Fibroblast of skin of right biceps (primary cell): ENCODE measurements around the gene COLGALT1.
A peak's percentile ranks its signal among the peaks of the same experiment; 100 is the strongest.
"Not testable (repeated sequence)": the region's sequence is repeated elsewhere in the genome, so short reads cannot be mapped to it uniquely, and the experiment has no call there.

Experiments
- DNase-seq: peaks from one replicate; pipeline ENCODE4 v3.0.0-alpha.2; 2013

COLGALT1 gene

DNA sequence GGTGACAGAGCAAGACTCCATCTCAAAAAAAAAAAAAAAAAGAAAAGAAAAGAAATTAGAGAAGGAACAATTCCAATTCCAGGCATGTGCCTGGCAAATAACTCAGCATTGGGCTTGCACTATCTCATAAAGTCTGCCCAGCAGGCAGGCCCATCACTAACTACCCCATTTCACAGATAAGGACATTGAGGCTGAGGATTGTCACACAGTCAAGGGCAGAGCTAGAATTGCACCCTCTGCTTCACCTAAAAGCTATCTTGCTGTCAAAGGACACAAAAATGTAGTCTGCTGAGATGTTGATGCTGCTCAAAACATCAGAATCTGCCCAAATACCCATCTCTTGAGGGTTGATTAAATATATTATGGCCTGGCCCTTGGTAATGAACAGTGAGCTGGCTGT lies 20.7 kb upstream of the COLGALT1 start:
- DNase-seq, result no peak

DNA sequence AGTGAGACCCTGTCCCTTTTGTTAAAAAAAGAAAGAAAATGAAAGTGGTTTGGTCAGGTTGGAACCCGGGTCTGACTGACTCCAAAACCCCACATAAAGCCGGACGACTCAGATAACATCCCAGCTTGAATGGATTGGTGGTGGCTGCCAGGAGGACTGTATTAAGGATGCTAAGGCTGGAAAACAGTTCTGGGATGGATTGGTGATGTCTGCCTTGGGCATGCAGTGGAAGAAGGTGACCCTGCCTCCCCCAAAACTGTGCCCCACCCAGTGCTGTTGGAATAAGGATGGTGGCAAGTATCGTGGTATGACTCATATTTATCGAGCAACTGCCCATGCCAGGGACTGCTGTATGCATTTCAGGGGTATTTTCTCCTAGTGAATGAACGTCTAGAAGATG lies 18.5 kb upstream of the COLGALT1 start:
- DNase-seq, result no peak

DNA sequence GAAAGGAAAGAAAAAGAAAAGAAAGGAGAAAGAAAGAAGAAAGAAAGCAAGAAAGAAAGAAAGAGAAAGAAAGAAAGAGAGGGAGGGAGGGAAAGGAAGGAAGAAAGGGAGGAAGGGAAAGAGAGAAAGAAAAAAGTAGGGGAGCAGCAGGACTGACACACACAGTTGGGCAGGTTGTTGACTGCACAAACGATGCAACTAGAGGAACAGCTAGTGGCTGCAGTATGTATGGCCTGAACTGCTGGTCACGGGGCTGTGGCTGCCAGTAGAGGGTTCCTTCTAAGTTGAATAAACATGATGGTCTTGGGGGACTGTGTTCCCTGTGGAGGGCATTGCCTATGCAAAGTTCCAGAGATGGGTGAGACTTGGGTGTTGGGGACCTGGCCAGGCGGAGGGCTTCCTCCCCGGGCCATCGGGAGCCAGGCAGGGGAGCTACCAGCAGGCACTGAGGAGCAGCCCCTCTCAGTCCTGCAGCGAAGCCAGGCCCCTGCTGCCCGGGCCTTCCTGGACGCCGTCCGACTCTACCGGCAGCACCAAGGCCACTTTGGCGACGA lies 16.7 kb upstream of the COLGALT1 start:
- no peak for DNase-seq

GRCh38 chr19:17539238-17540117 lies 16.0 kb upstream of the COLGALT1 start:
- peak; percentile 93 for DNase-seq

- DNase-seq, result no peak
Observed at GRCh38 chr19:17540174-17540573, 15.3 kb upstream of the COLGALT1 start.

GRCh38 chr19:17541184-17541759 lies 14.2 kb upstream of the COLGALT1 start:
- DNase-seq, result no peak

DNA sequence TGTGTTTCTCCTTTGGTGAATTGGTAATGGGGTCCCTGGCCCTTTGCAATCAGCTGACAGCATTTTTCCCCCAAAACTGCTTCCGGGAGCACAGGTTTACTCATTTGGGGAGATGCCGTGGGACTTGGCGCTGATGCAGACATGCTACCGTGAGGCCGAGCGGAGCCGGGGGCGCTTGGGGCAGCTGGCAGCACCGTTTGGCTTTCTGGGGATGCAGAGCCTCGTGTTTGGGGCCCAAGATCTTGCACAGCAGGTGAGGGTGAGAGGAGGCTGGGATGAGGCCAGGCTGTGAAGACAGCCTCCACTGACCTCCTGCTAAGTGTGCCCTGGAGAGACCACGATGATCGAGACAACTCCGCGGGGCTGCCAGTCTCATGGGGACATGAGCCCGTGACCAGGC lies 13.4 kb upstream of the COLGALT1 start:
- DNase-seq, result no peak

DNA sequence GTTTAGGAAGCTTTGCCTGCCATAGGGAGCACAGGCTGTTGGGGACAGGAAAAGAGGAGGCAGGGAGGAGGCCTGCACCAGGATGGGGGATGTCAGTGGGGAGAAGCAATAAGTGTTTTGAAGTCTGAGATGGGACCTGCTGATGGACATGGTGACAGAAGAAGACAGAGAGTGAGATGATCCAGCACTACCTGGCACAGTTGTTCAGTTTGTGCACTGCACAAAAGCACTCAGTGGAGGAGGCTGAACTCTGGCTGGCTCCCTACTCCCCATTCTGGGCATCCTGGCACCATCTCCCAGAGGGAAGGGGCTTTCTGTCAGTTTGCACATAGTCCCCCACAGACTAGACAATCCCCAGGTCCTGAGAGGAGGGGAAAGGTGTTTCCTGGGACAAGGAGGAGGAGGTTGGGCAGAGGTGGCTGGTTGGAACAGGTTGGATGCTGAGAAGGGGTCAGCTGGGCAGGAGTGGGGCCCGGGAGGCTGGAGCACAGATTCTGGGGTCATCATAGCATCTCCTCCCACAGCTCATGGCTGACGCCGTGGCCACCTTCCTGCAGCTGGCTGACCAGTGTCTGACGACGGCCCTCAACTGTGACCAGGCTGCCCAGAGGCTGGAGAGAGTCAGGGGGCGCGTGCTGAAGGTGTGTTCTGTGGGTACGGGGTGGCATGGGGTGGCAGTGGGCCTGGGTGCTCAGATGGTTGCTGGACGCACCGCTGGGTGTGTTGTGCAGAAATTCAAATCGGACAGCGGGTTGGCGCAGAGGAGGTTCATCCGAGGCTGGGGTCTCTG lies 12.5 kb upstream of the COLGALT1 start:
- no peak for DNase-seq

DNA sequence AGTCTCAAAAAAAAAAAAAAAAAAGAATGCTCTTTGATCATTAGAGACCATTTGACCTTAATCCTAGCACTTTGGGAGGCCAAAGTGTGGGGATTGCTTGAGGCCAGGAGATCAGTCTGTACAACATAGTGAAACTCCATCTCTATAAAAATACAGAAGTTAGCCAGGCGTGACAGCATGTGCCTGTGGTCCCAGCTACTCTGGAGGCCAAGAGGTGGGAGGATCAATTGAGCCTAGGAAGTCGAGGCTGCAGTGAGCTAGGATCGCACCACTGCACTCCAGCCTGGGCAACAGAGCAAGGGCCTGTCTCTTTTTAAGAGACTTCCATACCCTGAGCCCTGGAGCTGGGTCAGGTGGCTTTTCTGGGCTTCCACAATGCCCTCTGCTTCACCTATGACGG lies 11.5 kb upstream of the COLGALT1 start:
- DNase-seq, result no peak

- DNase-seq, result no peak
Observed at GRCh38 chr19:17544418-17544817, 11.0 kb upstream of the COLGALT1 start.

DNA sequence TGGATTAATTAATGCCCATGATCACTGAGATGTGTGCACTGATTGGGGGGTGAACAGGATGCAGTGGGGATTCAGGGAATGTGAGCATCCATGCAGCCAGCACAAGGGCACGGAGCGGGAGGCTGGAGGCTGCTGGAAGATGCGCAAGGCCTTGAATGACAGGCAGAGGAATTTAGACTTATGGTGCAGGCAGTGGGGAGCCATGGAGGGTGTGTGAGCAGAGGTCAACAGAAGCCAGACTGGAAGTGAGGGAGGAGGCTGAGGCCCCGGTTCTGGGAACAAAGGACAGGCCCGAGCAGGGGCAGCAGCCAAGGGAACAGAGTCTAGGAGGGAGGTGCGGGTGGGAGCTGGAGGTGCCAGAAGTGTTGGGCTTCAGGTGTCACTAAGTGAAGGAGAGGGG lies 7.3 kb upstream of the COLGALT1 start:
- no peak for DNase-seq

- no peak for DNase-seq
Observed at GRCh38 chr19:17549085-17549740, 6.2 kb upstream of the COLGALT1 start.

DNA sequence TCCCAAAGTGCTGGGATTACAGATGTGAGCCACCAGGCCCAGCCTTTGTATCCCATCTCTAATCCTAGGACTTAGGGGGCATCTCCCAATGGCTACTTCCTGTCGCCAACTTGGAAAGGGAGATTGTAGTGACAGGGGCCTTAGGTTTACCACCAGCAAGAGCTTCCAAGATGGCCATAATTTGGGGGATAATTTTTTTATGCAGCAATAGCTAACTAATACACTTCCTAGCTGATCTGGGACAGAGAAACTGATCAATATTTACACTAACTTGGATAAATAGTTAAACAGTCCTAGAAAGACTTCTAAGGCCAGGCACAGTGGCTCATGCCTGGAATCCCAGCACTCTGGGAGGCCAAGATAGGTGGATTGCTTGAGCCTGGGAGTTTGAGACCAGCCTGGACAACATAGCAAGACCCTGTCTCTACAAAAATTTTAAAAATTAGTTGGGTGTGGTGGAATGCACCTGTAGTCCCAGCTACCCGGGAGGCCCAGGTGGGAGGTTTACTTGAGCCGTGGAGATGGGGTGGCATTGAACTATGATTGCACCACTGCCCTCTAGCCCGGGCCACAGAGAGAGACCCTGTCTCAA lies 5.3 kb upstream of the COLGALT1 start:
- DNase-seq, result no peak

- not testable (repeated sequence) for DNase-seq
Observed at GRCh38 chr19:17552735-17553134, 2.7 kb upstream of the COLGALT1 start.

DNA sequence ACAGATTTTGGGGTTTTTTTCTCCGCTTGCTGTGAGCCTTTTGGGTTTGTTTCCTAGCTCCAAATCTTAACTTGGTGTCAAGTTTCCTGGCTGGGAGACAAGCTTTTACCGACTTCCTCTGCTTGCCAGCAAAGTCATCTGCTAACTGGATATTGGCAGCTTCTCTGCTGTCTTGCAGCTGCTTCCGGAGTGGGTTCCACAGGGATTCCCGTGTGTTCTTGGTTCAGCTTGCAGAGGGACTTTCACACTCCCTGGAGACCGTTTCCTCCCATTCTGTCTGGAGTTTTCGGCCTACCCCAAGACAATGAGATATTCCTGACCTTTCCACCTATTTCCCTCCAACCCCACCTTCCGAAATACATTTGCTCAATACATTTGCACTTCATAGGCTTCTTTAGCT lies 2.2 kb upstream of the COLGALT1 start:
- peak; percentile 86 for DNase-seq

- no peak for DNase-seq
Observed at GRCh38 chr19:17554968-17555479, 425 bp upstream of the COLGALT1 start.

GRCh38 chr19:17555929-17556813 lies 722 bp downstream of the COLGALT1 start:
- peak; percentile 24 for DNase-seq

DNA sequence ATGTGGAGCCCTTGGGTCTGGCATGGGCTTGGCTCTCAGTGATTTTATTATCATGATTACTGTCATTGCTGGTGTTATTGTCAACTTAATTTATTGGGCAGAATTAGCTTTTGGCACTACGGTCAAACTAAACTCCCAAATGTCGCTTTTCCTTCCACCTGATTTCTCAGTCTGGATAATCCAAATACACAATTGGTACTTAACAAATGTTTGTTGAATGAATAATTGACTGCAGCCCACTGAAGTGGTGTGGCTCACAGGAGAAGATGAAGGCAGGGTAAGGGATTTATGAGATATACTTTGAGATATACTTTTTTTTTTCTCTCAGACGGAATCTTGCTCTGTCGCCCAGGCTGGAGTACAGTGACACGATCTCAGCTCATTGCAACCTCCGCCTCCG lies 1.5 kb downstream of the COLGALT1 start:
- no peak for DNase-seq

DNA sequence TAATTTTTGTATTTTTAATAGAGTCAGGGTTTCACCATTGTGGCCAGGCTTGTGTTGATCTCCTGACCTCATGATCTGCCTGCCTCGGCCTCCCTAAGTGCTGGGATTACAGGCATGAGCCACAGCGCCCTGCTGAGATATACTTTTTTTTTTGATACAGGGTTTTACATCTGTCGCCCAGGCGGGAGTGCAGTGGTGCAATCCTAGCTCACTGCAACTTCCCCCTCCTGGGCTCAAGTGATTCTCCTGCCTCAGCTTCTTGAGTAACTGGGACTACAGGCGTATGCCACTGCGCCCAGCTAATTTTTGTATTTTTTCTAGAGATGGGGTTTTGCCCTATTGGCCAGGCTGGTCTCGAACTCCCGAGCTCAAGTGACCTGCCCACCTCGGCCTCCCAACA lies 2.0 kb downstream of the COLGALT1 start:
- DNase-seq, result no peak

DNA sequence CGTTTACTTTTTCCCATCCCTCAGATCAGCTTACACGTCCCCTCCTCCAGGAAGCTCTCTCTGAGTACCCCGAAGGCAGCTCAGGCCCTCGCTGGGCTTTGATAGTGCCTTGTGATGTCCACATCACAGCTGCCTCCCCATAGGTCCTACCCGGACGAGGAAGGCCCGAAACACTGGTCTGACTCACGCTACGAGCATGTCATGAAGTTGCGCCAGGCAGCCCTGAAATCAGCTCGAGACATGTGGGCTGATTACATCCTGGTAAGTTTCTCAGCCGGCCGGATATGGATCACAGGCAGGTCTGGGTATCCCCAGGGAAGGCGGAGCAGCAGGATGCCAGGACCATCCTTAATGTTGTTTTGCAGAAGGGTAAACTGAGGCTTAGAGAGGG lies 4.8 kb downstream of the COLGALT1 start:
- DNase-seq, result peak; percentile 80

DNA sequence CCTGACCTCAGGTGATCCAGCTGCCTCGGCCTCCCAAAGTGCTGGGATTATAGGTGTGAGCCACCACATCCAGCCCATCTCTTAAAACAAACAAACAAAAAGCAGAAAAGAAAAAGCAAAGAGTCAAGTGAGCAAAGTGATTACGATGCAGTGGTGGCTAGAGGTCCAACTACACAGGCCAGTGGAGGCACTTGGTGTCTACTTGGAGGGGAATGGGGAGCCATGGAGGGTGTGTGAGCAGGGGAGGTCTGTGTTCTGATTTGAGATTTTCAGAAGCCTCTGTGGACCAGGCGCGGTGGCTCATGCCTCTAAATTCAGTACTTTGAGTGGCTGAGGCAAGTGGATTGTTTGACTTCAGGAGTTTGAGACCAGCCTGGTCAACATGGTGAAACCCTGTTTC lies 6.6 kb downstream of the COLGALT1 start:
- no peak for DNase-seq
